Stomach (tissue), 4 donors: ENCODE data around the gene FNDC11.

ENCODE experiments used
- CTCF ChIP-seq, 7 experiments: fragments of 450-650 bp in 4 of 7; fragments of 200-600 bp in 3 of 7; sonication (generic) in 3 of 7; IDR thresholded peaks; one replicate each; pipeline ENCODE4 v1.5.1; 2016 to 2019; ENCODE audit warnings: antibody characterized with exemption in 7 of 7, control low read depth in 2 of 7, mild to moderate bottlenecking in 1 of 7
- EP300 ChIP-seq: sonication (generic); formaldehyde crosslinking; IDR thresholded peaks from one replicate; pipeline ENCODE4 v1.6.1; 2017; ENCODE audit warnings: antibody characterized with exemption
- POLR2A ChIP-seq, 4 donors: fragments of 450-650 bp; IDR thresholded peaks; one replicate each; pipeline ENCODE4 v1.6.1; 2016; ENCODE audit warnings: antibody characterized with exemption in 4 of 4, control low read depth in 2 of 4, mild to moderate bottlenecking in 1 of 4, moderate library complexity in 1 of 4

- peak in 3 of 7 experiments; percentile 15 to 42 (median 18) for TF ChIP-seq CTCF (IDR thresholded peaks at IDR 0.05)
- TF ChIP-seq EP300, result no peak
- no peak for TF ChIP-seq POLR2A (IDR thresholded peaks at IDR 0.05)
Measured at GRCh38 chr20:63519668-63520503, 34.1 kb upstream of the FNDC11 start.
